ENCODE results near the gene KPNA1.
"Not testable (repeated sequence)": the region's sequence is repeated elsewhere in the genome, so short reads cannot be mapped to it uniquely, and the experiment has no call there.

KPNA1 gene

DNA sequence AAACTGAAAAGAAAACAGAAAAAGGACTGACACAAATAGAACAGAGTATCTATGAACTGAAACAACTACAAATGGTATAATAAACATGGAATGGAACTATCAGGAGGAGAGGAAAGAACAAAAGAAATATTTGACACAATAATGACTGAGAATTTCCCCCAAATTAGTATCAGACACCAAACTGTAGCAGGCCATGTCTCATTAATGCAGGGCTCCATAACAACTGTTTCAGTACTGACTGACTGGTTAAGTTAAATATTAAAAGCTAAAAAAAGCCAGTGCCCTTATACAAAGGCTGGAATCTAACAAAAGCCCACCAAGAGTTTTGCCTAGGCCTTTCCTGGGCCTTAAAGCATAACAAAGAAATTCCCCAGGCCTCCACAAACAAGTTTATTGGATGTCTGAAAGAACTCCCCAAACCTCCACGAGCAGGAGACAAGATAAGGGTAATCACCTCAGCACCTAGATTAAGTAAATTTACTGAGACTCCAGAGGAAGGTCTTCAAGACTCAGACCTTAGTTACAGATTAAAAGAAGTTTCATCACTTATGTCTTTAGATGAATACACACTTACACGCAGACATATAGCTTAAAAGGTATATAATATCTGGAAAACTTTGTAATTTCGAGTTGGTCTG is 45.7 kb downstream of the KPNA1 start:
- DNase-seq: no peak

DNA sequence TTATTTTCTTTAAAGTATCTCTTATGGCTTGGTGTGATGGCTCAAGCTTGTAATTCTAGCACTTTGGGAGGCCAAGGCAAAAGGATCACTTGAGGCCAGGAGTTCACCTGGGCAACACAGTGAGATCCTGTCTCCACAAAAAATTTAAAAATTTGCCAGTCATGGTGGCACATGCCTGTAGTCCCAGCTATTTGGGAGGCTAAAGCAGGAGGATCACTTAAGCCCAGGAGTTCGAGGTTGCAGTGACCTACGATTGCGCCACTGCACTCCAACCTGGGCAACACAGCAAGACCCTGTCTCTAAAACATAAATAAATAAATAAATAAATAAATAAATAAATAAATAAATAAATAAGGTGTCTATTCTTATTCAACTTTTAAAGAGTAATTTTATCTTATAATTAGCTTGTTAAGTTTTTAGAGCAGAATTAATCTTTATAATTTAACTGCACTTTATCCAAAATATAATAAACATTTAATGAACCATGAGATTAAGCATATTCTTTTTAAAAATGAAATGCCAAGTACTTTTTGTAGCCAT is 48.0 kb downstream of the KPNA1 start:
- no peak for DNase-seq

DNA sequence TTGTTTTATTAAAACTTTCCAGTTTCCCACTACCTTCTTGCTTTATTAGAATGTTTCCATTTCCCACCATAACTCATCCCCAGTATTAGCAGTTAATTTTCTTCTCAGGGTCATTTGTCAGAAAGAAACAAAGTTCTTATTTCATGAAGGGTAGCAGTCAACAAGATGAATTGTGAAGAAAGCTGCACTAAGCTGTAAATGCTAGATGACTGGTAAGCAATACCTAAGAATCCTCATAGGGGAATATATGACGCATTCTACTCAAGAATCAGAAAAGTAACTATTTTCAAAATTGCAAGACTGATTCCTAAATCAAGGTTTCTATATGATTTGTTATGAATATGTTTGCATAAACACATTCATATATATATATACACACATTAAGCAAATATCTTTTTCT is 50.1 kb downstream of the KPNA1 start:
- no peak for DNase-seq

DNA sequence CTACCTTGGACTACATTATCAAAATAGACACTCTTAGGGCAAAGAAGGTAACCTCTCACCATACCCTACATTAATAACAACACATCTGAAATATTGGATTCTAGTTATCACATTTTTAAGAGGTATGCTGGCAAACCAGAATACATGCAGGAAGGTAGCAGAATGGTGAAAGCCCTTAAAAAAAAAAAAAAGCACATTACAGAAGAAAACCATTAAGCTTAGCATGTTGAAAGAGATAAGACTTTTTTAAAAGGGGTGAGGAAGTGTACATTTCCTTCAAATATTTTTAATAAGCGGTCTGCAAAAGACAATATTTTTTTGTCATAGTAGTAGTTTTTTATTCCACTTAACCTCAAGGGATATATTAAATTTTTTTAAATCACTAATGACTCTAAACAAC is 52.3 kb downstream of the KPNA1 start:
- no peak for DNase-seq

DNA sequence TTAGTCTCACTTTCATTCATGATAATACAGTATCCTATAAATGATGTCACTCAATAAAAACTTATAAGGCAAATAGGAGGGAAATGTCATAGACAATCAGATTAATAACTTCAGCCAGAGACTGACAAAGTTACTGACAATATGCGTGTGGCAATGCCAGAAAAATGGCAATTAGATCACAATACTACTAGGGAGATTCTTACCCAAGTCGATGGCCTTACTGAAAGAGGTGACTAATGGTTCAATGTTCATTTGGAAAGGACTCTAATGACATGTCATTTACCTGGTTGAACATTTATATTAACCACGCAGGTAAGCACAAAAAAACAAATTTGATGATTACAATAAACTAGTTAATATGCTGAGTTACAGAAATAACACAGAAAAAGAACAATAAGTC is 52.9 kb downstream of the KPNA1 start:
- DNase-seq: no peak

DNA sequence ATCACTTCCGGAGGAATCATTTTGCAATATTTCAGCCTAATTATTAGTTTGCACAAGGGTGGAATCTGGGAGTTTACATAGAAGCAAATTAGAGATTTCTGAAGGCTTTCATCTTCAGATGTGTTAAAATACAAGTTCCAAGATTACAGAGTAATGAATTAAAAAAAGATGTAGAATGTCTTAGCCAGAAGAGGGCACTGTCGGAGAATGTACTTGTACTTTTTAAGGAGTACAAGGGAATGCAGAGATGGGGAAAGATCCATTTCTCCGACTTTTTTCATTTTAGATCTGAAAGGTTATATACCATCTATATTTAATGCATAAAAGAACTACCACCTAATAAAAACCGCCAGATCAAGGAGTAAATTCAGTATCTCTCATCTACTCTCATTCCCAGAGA is 55.7 kb downstream of the KPNA1 start:
- no peak for DNase-seq

DNA sequence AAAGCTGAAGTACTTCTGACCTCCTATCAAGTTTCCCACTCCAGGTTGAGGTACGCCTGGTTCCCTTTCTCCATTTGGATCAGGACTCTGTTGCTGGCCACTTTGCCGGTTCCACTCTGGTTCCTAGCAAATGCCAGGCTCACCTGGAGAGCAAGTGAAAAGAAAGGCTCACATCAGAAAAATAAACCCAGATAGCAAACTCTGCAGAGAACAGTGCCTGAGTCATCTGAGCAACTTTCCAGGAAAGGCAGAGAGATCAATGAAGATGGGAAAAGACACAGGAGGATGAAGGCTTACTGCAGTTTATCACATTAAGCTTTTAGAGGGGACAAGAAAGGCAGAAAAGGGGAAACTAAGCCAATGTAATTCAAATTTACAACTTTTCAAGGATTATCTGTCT is 57.0 kb downstream of the KPNA1 start:
- DNase-seq: no peak

DNA sequence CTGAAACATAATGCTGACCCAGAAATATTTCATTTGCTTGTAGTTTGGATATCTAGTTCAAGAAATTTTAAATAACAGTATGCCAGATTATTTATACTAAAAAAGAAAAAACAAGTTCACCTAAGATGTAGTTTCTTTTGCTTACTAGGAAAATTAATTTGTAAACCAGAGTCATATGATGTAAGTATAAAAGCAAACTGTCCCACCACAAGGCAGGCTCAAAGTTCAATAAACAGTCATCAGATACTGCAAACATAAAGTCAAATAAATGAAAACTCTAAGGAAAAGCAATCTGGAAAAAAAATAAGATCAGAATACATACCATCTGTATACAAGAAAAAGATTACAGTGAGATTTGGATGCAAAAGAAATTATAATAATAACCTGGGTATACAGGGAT is 58.7 kb downstream of the KPNA1 start:
- DNase-seq: no peak

DNA sequence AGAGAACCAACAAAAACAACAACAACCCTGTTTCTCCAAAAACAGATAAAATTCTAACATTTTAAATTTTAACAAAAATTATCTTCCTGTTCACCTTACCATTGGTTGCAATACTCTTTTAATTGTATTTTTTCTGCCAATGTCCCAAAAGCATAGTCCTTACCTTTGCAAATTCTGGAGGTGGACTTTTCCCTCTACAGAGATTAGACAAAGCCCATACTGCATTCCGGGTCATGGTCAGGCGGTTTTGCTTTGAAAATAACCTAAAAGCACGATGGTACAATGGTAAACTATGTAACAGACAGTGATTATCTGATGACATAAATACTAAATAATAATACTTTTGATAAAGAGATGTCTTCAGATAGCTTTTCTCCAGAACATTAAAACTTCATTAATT is 63.4 kb downstream of the KPNA1 start:
- no peak for DNase-seq

DNA sequence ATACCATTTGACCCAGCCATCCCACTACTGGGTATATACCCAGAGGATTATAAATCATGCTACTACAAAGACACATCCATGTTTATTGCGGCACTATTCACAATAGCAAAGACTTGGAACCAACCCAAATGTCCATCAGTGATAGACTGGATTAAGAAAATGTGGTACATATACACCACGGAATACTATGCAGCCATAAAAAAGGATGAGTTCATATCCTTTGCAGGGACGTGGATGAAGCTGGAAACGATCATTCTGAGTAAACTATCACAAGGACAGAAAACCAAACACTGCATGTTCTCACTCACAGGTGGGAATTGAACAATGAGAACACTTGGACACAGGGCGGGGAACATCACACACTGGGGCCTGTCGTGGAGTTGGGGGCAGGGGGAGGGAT is 66.5 kb downstream of the KPNA1 start:
- DNase-seq: not testable (repeated sequence)

DNA sequence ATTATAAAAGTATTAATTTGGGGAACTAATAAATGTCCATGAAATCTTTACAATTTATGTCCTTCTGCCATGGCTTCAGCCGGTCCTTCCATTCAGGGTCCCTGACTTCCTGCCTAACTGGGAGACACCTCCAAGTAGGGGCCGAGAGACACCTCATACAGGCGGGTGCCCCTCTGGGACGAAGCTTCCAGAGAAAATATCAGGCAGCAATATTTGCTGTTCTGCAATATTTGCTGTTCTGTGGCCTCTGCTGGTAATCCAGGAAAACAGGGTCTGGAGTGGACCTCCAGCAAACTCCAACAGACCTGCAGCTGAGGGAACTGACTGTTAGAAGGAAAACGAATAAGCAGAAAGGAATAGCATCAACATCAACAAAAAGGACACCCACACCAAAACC is 70.2 kb downstream of the KPNA1 start:
- not testable (repeated sequence) for DNase-seq

DNA sequence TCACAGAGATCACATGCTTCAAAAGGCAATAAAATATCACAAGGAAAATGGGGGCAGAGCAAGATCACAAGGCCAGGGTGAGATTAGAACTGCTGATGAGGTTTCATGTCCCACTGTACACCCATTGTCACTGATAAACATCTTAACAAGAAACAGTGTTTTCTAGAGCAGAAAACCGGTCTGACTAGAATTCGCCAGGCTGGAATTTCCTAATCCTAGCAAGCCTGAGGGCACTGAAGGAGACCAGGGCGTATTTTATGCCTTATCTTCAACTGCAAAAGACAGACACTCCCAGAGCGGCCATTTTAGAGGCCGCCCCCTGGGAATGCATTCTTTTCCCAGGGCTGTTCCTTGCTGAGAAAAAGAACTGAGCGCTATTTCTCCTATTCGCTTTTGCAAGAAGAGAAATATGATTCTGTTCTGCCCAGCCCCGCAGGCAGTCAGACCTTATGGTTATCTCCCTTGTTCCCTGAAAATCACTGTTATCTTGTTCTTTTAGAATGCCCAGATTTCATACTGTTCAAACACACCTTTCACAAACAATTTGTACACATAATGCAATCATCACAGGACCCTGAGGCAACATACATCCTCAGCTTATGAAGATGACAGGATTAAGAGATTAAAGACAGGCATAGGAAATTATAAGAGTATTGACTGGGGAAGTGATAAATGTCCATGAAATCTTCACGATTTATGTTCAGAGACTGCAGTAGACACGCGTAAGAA is 70.8 kb downstream of the KPNA1 start:
- DNase-seq: not testable (repeated sequence)

DNA sequence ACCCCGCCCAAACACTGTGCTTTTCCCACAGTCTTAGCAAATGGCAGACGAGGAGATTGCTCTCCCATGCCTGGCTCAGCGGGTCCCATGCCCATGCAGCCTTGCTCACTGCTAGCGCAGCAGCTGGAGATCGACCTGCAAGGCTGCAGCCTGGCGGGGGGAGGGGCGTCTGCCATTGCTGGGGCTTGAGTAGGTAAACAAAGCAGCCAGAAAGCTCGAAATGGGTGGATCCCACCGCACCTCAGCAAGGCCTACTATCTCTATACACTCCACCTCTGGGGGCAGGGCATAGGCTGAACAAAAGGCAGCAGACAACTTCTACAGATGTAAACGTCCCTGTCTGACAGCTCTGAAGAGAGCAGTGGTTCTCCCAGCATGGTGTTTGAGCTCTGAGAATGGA is 71.6 kb downstream of the KPNA1 start:
- no peak for DNase-seq

DNA sequence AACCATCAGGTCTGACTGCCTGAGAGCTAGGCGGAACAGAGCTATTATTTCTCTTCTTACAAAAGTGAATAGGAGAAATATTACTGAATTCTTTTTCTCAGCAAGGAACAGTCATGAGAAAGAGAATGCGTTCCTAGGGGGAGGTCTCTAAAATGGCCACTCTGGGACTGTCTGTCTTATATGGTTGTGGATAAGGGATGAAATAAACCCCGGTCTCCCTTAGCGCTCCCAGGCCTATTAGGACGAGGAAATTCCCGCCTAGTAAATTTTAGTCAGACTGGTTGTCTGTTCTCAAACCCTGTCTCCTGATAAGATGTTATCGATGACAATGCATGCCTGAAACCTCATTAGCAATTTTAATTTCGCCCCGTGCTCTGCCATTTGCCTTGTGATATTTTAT is 78.8 kb downstream of the KPNA1 start:
- DNase-seq: no peak

DNA sequence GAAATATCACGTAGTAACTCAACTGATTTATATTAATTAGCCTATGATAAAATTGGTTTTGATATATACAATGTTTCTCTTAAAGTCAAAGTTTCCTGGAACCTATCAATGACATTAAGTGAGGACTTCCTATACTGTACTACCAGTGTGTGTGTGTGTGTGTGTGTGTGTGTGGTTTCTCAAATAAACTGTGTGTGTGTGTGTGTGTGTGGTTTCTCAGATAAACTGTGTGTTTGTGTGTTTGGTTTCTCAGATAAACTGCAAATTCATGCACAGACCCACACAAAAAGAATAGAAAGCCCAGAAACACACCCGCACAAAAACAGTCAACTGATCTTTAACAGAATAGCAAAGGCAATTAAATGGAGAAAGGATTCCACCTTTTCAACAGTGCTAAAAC is 84.4 kb downstream of the KPNA1 start:
- DNase-seq: no peak

DNA sequence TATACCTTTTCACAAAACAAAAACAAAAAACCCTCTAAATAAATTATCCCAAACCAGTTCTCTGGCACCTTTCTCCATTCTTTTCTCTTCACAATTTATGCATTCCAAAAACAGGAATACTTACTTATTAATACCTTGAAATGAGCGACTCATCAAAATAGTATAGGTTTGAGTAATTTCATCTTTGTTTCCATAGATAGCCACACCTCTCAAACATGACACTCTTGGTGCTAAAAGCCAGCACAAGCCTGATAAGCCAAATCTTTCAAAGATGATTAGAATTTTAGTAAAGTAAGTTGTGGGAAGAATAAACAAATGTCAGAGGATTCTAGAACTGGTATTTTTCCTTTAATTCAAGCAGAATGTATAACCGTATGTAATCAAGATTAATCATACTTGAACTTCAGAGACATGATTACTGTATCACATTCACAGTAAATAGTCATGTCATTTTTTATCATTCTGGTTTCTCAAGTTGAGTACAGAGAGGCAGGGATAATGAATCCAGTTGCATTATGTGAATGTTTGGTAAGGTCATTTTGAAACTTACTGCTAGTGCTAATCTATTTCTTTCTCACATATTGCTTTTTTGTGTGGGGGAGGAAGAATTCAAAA is 86.8 kb downstream of the KPNA1 start:
- no peak for DNase-seq

DNA sequence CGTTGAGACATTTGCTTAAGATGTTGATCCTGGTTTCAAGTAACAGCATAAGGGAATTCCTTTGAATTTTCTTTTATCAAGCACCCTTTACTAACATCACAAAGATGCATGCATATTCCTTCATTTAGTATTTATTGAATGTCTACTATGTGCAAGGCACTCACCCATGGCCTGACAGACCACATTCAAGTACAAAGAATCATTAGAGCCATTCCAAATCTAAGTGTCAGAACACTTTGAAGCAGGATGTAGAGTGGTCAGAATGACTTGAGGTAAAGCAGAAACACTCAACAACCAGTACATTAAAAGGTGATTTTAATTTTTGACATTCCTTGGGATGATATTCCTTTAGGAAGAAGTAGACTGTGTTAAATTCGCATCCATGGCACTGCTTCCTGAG is 92.9 kb downstream of the KPNA1 start:
- no peak for DNase-seq

DNA sequence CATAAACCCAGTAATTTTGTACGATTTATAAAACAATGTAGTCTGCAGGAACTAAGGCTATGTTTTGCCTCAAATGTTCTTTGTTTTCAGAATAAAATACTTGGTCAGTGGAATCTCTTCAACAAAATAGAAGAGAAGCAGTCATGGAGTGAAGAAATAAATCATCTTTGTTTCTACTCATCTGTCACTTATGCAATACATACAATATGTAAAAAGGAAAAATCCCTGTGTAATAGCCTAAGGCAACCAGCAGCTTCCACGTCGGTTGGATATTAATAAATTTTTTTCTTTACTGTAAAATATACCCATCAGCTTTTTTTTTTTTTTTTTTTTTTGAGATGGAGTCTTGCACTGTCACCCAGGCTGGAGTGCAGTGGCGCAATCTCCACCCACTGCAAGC is 93.6 kb downstream of the KPNA1 start:
- no peak for DNase-seq

DNA sequence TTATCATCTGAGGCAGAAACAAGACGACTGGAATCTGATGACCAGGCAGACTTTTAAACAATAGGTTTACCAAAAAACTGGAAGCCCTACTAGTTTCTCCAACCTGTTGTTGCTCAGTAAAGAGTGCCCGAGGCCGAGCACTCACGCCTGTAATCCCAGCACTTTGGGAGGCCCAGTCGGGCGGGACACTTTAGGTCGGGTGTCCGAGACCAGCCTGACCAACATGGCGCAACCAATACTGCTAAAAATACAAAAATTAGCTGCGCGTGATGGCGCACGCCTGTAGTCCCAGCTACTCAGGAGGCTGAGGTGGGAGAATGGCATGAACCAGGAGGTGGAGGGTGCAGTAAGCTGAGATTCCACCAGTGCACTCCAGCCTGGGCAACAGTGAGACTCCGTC is 97.8 kb downstream of the KPNA1 start:
- no peak for DNase-seq

DNA sequence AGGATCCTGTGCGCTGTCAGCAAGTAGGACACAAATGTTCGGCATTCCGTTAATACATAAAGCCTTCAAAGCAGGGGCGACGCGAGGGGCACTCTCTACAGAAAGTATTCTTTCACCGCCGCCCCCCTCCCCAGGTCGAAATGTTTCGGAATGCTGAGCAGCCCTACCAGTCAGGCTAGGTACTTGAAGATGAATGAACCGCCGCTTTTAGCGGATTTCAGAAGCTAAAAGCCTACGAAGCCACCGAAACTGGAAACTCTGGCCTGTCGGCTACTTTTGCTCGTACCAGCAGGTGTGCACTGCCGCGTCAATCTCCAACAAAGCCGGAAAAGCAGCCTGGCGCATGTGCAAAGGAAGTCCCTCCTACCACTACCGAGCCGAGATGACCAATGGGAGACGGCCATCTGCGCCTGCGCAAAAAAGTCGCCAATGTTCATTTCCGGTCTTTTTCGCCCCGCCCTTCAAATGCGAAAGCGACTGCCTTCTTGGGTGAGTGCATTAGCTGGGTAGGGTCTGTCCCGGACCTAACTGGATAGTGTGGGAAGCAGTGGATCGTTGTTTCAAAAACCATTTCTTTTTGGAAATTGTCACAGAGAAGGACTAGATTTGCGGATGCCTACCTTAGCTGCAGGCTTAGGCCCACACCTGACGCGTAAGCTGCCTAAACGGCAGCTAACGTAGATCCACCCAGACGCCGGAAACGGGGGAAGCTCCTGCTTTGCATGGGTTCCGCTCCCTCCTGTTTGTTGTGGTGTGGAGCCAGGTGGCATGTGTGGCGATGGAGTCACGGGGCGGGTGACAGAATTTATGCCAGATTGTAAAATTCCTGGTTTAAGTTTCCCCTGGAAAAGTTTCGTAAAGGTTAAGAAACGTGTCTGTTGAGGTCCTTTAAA is 98.7 kb downstream of the KPNA1 start, which contains the start of gene WDR5B:
Gene WDR5B (minus strand): TSS at position 301 of the 893 bp plus-strand sequence. CDS start 534 bp downstream, outside the sequence.
- DNase-seq: no peak

DNA sequence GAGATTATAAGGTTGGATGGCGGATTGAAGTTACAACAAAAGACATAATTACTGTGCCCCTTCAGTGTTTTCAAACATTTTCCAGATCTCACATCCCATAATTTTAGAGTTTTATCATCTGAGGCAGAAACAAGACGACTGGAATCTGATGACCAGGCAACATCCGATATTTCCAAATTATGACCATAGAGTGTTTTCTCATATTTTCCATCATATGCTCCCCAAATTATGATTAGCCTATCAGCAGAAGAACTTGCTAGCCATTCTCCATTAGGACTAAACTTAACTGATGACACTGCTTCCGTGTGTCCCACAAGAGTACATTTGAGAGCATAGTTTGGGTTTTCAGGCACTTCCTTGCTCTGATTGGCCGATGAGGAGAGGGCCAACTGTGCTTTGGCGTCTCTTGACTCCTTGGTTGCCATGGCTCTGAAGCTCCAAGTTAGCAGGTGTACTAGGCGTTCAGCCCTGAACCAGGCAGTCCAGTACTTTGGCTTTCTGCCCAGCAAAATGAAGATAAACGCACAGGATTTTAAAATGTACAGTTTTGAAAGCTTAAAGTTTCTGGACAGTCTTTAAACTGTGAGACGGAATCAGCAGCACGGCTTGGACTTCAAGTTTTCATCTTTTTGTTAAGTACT is 99.5 kb downstream of the KPNA1 start:
- DNase-seq: no peak

DNA sequence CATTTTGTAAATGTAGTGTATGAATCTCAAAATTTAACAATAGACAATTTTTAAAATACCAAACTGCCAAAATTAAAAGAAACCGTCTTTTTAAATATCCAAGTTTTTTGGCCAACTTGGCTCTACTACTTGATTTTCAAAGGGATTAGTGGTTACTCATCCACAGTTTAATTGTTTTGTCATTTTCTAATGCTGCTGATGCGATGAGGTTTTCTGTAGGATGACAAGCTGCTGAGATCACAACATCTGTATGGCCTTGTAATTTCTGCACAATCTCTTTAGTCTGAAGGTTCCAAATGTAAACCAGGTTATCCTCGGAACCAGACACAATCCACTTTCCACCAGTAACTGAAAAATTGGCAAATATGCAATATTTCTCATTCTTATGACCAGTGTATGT is 100.3 kb downstream of the KPNA1 start:
- no peak for DNase-seq

DNA sequence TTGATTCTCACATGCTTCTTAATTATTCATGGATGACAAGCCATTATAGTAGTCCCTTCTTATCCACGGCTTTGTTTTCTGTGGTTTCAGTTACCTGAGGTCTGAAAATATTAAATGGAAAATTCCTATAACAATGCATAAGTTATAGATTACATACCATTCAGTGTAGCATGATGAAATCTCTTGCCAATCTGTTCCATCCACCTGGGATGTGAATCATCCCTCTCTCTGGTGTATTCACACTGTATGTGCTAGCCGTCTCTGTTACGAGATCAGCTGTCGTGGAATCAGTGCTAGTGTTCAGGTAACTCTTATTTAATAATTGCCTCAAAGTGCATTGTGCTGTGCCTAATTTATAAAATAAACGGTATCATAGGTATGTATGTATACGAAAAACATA is 104.1 kb downstream of the KPNA1 start:
- no peak for DNase-seq
